ENCODE results near the gene ABTB2.

DNA sequence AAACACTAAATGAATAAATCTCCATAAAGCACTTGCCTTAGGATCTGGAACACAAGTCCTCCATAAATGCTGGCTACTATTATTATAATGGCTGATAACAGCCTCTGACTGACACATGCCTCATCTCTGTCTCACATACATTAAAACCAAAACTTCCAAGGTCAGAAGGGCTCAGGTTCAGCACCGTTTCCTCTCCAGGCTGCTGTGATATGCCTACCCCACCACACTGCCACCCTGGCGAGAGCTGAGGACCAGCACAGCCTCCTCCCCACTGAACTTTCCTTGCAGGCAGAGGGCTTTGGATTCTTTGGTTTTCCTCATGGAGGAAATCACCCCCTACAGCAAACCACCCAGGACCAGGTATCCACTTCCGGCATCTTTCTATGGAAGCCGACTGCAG is 112.8 kb downstream of the ABTB2 start:
- TF ChIP-seq, protein P1, sequence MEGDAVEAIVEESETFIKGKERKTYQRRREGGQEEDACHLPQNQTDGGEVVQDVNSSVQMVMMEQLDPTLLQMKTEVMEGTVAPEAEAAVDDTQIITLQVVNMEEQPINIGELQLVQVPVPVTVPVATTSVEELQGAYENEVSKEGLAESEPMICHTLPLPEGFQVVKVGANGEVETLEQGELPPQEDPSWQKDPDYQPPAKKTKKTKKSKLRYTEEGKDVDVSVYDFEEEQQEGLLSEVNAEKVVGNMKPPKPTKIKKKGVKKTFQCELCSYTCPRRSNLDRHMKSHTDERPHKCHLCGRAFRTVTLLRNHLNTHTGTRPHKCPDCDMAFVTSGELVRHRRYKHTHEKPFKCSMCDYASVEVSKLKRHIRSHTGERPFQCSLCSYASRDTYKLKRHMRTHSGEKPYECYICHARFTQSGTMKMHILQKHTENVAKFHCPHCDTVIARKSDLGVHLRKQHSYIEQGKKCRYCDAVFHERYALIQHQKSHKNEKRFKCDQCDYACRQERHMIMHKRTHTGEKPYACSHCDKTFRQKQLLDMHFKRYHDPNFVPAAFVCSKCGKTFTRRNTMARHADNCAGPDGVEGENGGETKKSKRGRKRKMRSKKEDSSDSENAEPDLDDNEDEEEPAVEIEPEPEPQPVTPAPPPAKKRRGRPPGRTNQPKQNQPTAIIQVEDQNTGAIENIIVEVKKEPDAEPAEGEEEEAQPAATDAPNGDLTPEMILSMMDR (IDR thresholded peaks at IDR 0.05) = no peak
- TF ChIP-seq POLR2A (IDR thresholded peaks at IDR 0.05) = no peak

Measured in right lobe of liver (tissue), 4 donors.